ENCODE data around the gene OXTR.

OXTR gene

DNA sequence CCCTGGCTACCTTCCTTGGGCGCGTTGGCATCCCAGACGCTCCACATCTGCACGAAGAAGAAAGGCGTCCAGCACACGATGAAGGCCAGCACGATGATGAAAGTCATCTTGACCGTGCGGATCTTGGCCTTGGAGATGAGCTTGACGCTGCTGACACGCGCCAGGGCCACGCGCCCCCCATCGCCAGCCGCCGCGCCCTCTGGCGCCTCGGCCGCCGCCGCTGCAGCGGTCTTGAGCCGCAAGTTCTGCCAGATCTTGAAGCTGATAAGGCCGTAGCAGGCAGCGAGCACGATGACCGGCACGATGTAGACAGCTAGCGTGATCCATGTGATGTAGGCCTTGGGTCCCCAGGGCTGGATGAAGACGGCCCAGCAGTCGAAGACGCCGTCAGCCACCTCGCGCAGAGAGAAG is 2.2 kb downstream of the OXTR start:
- DNase-seq = no peak

- DNase-seq = no peak
Measured at GRCh38 chr3:8766148-8766547, 3.3 kb downstream of the OXTR start.

DNA sequence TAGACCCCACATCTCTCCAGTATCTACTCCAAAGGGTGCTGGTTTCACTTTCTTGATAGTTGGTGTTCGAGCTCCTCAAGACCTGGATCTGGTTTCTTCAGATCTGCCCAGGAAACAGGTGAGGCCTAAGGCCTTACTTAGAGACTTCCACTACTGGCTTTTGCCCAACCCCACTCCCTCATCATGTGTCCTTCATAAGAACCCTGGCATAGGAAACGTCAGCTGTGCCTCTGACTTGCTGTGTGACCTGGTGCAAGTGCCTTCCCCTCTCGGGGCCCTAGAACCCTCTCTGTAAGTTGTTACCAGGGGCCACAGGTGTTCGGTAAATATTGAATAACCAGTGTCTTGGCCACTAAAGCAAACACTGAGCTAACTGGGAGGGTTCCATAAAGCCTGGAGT is 3.9 kb downstream of the OXTR start:
- DNase-seq = no peak

- DNase-seq = no peak
Measured at GRCh38 chr3:8764528-8764927, 4.9 kb downstream of the OXTR start.

- DNase-seq = no peak
Measured at GRCh38 chr3:8762607-8763377, 6.6 kb downstream of the OXTR start.

DNA sequence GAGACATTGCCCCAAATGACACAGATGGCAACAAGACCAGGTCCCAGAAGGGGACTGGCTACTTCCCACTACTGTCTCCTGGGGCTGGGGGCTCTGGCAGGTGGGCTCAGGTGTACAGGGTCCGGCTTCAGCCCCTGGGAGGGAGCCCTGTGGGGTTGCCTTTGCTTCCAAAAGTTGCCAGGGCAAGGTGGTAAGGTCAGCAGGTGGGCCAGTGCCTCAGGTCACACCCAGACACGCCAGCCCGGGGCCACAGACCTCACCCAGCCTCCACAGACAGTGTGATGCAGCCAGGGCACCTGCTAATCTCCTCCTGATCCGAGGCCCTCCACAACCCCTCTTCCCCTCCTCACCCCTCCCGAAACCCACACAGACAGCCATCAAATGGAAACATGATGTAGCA is 7.5 kb downstream of the OXTR start:
- no peak for DNase-seq

- no peak for DNase-seq
Measured at GRCh38 chr3:8760506-8760905, 8.9 kb downstream of the OXTR start.

GRCh38 chr3:8760091-8760490 is 9.3 kb downstream of the OXTR start:
- DNase-seq = no peak

GRCh38 chr3:8759038-8759707 is 10.2 kb downstream of the OXTR start:
- DNase-seq = no peak

DNA sequence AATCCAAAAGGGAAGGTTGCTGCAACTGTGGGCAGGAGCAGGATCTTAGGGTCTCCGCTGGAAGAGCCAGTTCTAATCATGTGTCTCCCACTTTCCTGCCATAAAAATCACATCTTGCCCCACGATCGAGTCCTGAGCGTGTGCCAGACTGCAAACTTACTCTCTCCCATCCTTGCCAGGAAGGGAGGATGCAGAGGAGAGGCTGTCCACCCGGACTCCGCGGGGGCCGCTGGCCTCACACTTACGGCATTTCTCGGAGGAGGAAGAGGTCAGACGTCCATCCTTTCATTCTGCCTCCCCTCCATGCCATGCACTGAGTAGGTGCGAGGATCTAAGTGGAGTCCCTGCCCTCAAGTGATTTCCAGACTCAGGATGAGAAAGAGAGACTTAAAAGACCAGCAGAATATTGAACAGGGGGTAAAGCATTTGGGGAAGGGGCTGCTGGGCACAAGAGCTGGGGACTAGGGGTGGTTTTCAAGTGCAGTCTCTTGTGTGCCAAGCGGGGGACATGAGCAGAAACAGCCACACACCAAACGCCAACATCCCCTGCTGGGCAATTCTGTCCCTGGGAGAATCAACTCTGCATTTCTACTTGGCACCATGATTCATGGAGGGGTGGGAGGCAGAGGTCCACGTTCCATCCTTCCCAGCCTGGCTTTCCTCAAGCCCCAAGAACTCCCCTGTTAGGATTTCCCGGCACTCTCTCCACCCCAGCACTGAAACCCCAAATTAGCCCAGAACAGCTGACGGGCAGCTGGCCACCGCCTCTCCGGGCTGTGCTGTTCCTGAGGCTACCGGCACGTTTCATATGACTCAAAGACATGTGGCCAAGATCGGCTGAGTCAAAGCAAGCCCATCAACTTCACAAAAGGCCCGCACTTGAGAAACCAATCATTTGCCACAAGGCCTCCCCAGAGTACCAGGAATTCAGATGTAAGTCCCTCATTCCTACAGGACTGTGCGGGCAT is 11.6 kb downstream of the OXTR start:
- no peak for DNase-seq

DNA sequence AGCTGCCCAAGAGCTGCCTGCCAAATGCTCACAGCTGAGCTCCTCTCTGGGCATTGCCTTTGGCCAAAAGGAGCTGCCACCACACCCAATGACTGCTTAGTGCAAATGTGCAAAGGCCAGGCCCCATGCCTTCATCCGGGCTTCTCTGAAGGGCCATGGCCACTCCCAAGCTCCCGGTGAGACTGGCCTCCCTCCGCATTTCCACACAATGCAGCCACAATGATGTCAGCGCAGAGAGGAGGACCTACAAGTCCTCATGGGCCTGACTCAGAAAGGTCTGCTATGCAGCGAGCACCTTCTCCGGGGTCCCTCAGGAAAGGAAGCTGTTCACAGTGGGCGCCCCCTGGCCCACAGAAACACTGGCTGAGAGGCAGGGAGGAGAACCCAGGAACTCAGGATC is 12.7 kb downstream of the OXTR start:
- DNase-seq = no peak

- no peak for DNase-seq
Measured at GRCh38 chr3:8755564-8756237, 13.7 kb downstream of the OXTR start.

DNA sequence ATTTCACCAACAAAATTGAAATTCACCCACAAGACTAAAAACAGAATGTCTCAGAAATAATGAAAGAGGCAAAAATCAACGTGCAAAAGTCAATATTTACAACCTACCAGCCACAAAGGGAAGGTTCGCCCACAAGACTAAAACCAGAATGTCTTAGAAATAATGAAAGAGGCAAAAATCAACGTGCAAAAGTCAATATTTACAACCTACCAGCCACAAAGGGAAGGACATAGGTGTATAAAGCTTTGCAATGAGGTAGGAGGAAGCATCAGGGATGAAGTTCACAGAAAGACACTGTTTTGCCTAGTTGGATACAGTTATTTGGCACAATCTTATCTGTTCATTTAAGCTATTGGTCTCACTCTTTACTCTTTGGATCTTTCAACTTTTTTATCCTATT is 14.3 kb downstream of the OXTR start:
- DNase-seq = no peak

- no peak for DNase-seq
Measured at GRCh38 chr3:8752832-8753231, 16.6 kb downstream of the OXTR start.

GRCh38 chr3:8749316-8749715 is 20.1 kb downstream of the OXTR start:
- DNase-seq = no peak

- DNase-seq = no peak
Measured at GRCh38 chr3:8746780-8747345, 22.6 kb downstream of the OXTR start.

- no peak for DNase-seq
Measured at GRCh38 chr3:8745619-8746370, 23.6 kb downstream of the OXTR start.

DNA sequence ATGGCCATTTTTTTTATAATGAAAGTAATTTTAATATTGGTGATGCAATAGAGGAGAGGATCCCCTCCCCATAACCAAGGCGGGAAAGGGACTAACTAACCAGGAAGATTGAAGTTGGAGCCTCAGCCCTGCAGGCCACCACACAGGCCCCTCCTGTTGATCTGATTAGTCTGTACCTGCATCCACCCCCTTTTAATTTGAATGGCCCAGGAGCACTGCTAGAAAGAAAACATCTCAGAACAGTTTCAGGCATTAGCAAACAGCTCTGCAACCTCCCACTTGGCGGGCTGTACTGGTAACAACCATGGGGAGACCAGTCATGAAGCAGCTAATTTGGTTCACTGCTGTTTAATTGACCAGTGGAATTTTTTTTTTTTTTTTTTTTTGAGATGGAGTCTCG is 25.5 kb downstream of the OXTR start:
- no peak for DNase-seq

GRCh38 chr3:8743021-8743601 is 26.3 kb downstream of the OXTR start:
- DNase-seq = no peak

- no peak for DNase-seq
Measured at GRCh38 chr3:8741581-8742261, 27.7 kb downstream of the OXTR start.

All from CD4-positive, alpha-beta T cell treated with Interleukin-15 for 1 hour (primary cell).